ENCODE data around the gene LMO3. TPM values are rescaled to one million over a fixed set of nuclear protein-coding genes. Genes with fewer than 3 reads are reported as not detected.

The LMO3 gene
- total RNA-seq, 1 donor from 2014 or later: 54.3 TPM

DNA sequence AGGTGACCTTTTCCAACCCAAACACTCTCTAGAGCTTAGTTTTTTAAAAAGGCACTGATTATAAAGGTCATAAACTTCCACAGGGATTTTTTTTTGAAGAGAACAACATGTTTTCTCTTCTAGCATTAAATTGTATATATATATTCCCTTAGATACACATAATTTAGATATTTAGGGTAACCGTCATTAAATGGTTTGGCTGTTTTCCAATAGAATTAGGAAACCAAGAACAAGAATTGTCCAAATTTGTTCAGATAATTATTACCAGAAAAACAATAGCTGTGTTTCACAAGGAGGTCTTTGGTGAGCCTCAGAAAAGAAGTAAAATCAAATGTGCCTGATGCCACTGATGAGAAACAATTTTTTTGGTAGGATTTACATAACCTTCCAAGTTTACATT, 26.9 kb downstream of the LMO3 start:
- Histone ChIP-seq H2AFZ (replicated peaks) (no peak overlapping the region), H3K27ac (no peak overlapping the region), H3K4me2 (no peak overlapping the region), H3K9ac (no peak overlapping the region), H4K20me1 (ENCODE audit: low read depth) (peaks cover 3% of the 10 kb centered on the region), H3K4me1 (peaks cover under 1% of the 10 kb centered on the region), H3K9me3 (ENCODE audit: low read depth) (no peaks in the 10 kb centered on the region), H3F3A (ENCODE audit: low read depth) (no peaks in the 10 kb centered on the region), H3K4me3 (no peak overlapping the region), H3K79me2 (ENCODE audit: low read depth) (no peaks in the 10 kb centered on the region), H3K36me3 (no peaks in the 10 kb centered on the region), H3K27me3 (no peaks in the 10 kb centered on the region)
- TF ChIP-seq EZH2 (IDR thresholded peaks at IDR 0.05) (no peak), EZH2phosphoT487 (IDR thresholded peaks at IDR 0.05) (no peak), CTCF (IDR thresholded peaks at IDR 0.05) (no peak)
- H3K27ac Mint-ChIP-seq: no peak overlapping the region
- H3K9me3 Mint-ChIP-seq: peaks cover 13% of the 10 kb centered on the region
- DNase-seq (ENCODE audit: low spot score): no peak
- peaks cover 2% of the 10 kb centered on the region for H3K4me1 Mint-ChIP-seq
- peaks cover 48% of the 10 kb centered on the region for H3K36me3 Mint-ChIP-seq
- no peak overlapping the region for H3K4me3 Mint-ChIP-seq
- H3K27me3 Mint-ChIP-seq (ENCODE audit: insufficient read depth, low read depth): peaks cover 2% of the 10 kb centered on the region

- Mint-ChIP-seq H3K4me1 (peaks cover 10% of the 10 kb centered on the region), H3K27ac (peak overlapping the region; percentile 93), H3K27me3 (ENCODE audit: insufficient read depth, low read depth) (peaks cover 2% of the 10 kb centered on the region), H3K36me3 (peaks cover 26% of the 10 kb centered on the region), H3K9me3 (no peaks in the 10 kb centered on the region), H3K4me3 (no peak overlapping the region)
- no peaks in the 10 kb centered on the region for H3K36me3 ChIP-seq
- H2AFZ ChIP-seq (replicated peaks): peak overlapping the region; percentile 27
- H3K4me1 ChIP-seq: peaks cover 15% of the 10 kb centered on the region
- H3K27ac ChIP-seq: peak overlapping the region; percentile 21
- no peaks in the 10 kb centered on the region for H3K9me3 ChIP-seq (ENCODE audit: low read depth)
- no peak overlapping the region for H3K9ac ChIP-seq
- H3K79me2 ChIP-seq (ENCODE audit: low read depth): no peaks in the 10 kb centered on the region
- no peaks in the 10 kb centered on the region for H3K27me3 ChIP-seq
- DNase-seq (ENCODE audit: low spot score): peak; percentile 50
- H3F3A ChIP-seq (ENCODE audit: low read depth): peaks cover 4% of the 10 kb centered on the region
- no peak overlapping the region for H3K4me3 ChIP-seq
- TF ChIP-seq CTCF (IDR thresholded peaks at IDR 0.05): no peak
- no peak for TF ChIP-seq EZH2phosphoT487 (IDR thresholded peaks at IDR 0.05)
- TF ChIP-seq EZH2 (IDR thresholded peaks at IDR 0.05): no peak
- H3K4me2 ChIP-seq: peak overlapping the region; percentile 51
- peaks cover 3% of the 10 kb centered on the region for H4K20me1 ChIP-seq (ENCODE audit: low read depth)
Measured at GRCh38 chr12:16573398-16574077, 32.4 kb downstream of the LMO3 start.

GRCh38 chr12:16568873-16569272, 37.1 kb downstream of the LMO3 start:
- Mint-ChIP-seq H3K4me3 (no peak overlapping the region), H3K27ac (no peak overlapping the region), H3K27me3 (ENCODE audit: insufficient read depth, low read depth) (peaks cover 2% of the 10 kb centered on the region), H3K36me3 (peaks cover 14% of the 10 kb centered on the region), H3K9me3 (peaks cover 2% of the 10 kb centered on the region), H3K4me1 (peaks cover 6% of the 10 kb centered on the region)
- Histone ChIP-seq H2AFZ (replicated peaks) (no peak overlapping the region), H3K9me3 (ENCODE audit: low read depth) (no peaks in the 10 kb centered on the region), H3K36me3 (no peaks in the 10 kb centered on the region), H3K27ac (no peak overlapping the region), H3K4me1 (peaks cover 17% of the 10 kb centered on the region), H3K4me2 (no peak overlapping the region), H3K27me3 (no peaks in the 10 kb centered on the region), H3F3A (ENCODE audit: low read depth) (peaks cover 4% of the 10 kb centered on the region), H4K20me1 (ENCODE audit: low read depth) (no peaks in the 10 kb centered on the region), H3K9ac (no peak overlapping the region), H3K79me2 (ENCODE audit: low read depth) (no peaks in the 10 kb centered on the region), H3K4me3 (no peak overlapping the region)
- no peak for DNase-seq (ENCODE audit: low spot score)
- TF ChIP-seq CTCF (IDR thresholded peaks at IDR 0.05) (no peak), EZH2 (IDR thresholded peaks at IDR 0.05) (no peak)
